ENCODE data around the gene COMMD1. TPM values are rescaled to one million over a fixed set of nuclear protein-coding genes. Genes with fewer than 3 reads are reported as not detected.

The COMMD1 gene
- total and polyA plus RNA-seq, 2 experiments from 2014 or later = 54.9 to 83.7 TPM

DNA sequence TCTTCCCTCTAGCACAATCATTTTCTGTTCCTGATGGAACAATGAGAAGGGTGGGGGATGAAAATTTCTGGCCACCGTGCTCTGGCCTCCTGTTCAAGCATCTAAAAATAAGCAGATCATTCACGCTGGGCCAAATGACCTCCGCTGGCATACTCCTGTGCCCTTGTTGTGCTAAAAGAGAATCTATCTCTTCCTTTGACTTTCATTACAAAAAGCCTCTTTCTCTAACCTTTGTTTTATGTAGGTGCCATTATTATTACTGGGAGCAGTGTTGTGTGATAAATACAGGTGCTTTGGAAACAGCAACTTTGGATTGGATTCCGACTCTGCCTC lies 245.8 kb downstream of the COMMD1 start:
- TF ChIP-seq JUNB (IDR thresholded peaks at IDR 0.05; ENCODE audit: unreplicated experiment) (no peak), NANOG (IDR thresholded peaks at IDR 0.05; ENCODE audit: borderline replicate concordance) (peak; percentile 8; the same call in 1 of the 2 replicates)
- ATAC-seq (peak; percentile 74), DNase-seq (ENCODE audit: low spot score) (no peak)
- H3K9me2 ChIP-seq (ENCODE audit: insufficient read depth) = no peaks in the 10 kb centered on the region
- peak overlapping the region; percentile 49 for H3K4me2 ChIP-seq
- H2AFZ ChIP-seq = peak overlapping the region; percentile 61
- Mint-ChIP-seq H3K27me3 (ENCODE audit: insufficient read depth, low read depth, poor library complexity) (peaks cover 7% of the 10 kb centered on the region), H3K4me1 (peaks cover 15% of the 10 kb centered on the region), H3K27ac (peak overlapping the region; percentile 31; the same call in 1 of the 2 replicates), H3K9me3 (peaks cover 8% of the 10 kb centered on the region; the same call in 2 of the 3 replicates), H3K36me3 (ENCODE audit: low read depth) (no peaks in the 10 kb centered on the region; the same call in 2 of the 3 replicates), H3K4me3 (no peak overlapping the region)
- H3K79me2 ChIP-seq (replicated peaks; ENCODE audit: insufficient read depth) = no peaks in the 10 kb centered on the region
- no peaks in the 10 kb centered on the region for H3K27me3 ChIP-seq (ENCODE audit: insufficient read depth)
- peaks cover 21% of the 10 kb centered on the region for H3K4me1 ChIP-seq (ENCODE audit: insufficient read depth)
- H3K4me3 ChIP-seq = peak overlapping the region; percentile 3; the same call in 1 of the 2 replicates
- H3K36me3 ChIP-seq (ENCODE audit: insufficient read depth) = no peaks in the 10 kb centered on the region
- H3K27ac ChIP-seq (ENCODE audit: low read depth) = peak overlapping the region; percentile 36; the same call in 1 of the 2 replicates
- H4K20me1 ChIP-seq (replicated peaks; ENCODE audit: insufficient read depth) = no peaks in the 10 kb centered on the region
- 0 out of 2 replicates have a peak, but pooled peaks cover 4% of the 10 kb centered on the region for H3F3A ChIP-seq (replicated peaks; ENCODE audit: low read depth)

DNA sequence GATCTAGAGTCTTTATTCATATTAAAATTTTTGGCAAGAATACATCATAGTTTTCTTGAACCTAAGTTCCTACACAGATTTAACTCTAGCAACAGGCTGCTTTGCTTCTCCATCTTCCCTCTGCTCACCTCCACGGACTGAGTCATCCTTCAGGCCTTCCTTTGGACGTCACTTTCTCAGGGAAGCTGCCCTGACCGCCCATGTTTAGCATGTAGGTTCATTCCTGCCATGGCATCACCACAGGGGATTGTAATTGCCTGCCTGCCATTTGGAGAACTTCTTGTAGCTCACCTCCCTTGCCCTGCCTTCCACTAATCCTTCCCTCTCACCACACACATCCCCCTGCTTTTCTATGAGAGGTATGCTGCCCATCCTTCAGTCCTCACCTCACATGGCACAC lies 246.5 kb downstream of the COMMD1 start:
- H3K27ac Mint-ChIP-seq = no peak overlapping the region; the same call in 1 of the 2 replicates
- H3K4me1 Mint-ChIP-seq = peaks cover 19% of the 10 kb centered on the region
- no peaks in the 10 kb centered on the region for H4K20me1 ChIP-seq (replicated peaks; ENCODE audit: insufficient read depth)
- no peak overlapping the region; the same call in 2 of the 3 replicates for H3K4me3 Mint-ChIP-seq
- no peaks in the 10 kb centered on the region for H3K9me2 ChIP-seq (ENCODE audit: insufficient read depth)
- 0 out of 2 replicates have a peak overlapping the region, but pooled peaks have one; percentile 49 for H3K4me2 ChIP-seq
- peaks cover 8% of the 10 kb centered on the region; the same call in 2 of the 3 replicates for H3K9me3 Mint-ChIP-seq
- H3K27ac ChIP-seq (ENCODE audit: low read depth) = peak overlapping the region; percentile 36; the same call in 1 of the 2 replicates
- no peak overlapping the region for H2AFZ ChIP-seq
- H3K4me3 ChIP-seq = no peak overlapping the region
- H3K27me3 ChIP-seq (ENCODE audit: insufficient read depth) = no peaks in the 10 kb centered on the region
- 0 out of 2 replicates have a peak, but pooled peaks cover 4% of the 10 kb centered on the region for H3F3A ChIP-seq (replicated peaks; ENCODE audit: low read depth)
- H3K79me2 ChIP-seq (replicated peaks; ENCODE audit: insufficient read depth) = no peaks in the 10 kb centered on the region
- ATAC-seq (no peak), DNase-seq (ENCODE audit: low spot score) (no peak)
- H3K36me3 Mint-ChIP-seq (ENCODE audit: low read depth) = no peaks in the 10 kb centered on the region; the same call in 2 of the 3 replicates
- H3K36me3 ChIP-seq (ENCODE audit: insufficient read depth) = no peaks in the 10 kb centered on the region
- peaks cover 25% of the 10 kb centered on the region for H3K4me1 ChIP-seq (ENCODE audit: insufficient read depth)
- H3K27me3 Mint-ChIP-seq (ENCODE audit: insufficient read depth, low read depth, poor library complexity) = peaks cover 7% of the 10 kb centered on the region
- no peak for TF ChIP-seq POLR2AphosphoS5 (IDR thresholded peaks at IDR 0.05; ENCODE audit: low read depth)
- TF ChIP-seq ZNF114 (CRISPR knock-in tag; IDR thresholded peaks at IDR 0.05) = no peak
- no peak for TF ChIP-seq EZH2phosphoT487 (IDR thresholded peaks at IDR 0.05; ENCODE audit: unreplicated experiment)
- no peak for TF ChIP-seq JUNB (IDR thresholded peaks at IDR 0.05; ENCODE audit: unreplicated experiment)
- no peak for TF ChIP-seq EZH2 (IDR thresholded peaks at IDR 0.05; ENCODE audit: low read depth, unreplicated experiment)
- TF ChIP-seq, protein P1, sequence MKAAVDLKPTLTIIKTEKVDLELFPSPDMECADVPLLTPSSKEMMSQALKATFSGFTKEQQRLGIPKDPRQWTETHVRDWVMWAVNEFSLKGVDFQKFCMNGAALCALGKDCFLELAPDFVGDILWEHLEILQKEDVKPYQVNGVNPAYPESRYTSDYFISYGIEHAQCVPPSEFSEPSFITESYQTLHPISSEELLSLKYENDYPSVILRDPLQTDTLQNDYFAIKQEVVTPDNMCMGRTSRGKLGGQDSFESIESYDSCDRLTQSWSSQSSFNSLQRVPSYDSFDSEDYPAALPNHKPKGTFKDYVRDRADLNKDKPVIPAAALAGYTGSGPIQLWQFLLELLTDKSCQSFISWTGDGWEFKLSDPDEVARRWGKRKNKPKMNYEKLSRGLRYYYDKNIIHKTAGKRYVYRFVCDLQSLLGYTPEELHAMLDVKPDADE (IDR thresholded peaks at IDR 0.05) = no peak
- TF ChIP-seq CREB1 (CRISPR knock-in tag; IDR thresholded peaks at IDR 0.05; ENCODE audit: low read depth) = no peak
- TF ChIP-seq, protein P2, sequence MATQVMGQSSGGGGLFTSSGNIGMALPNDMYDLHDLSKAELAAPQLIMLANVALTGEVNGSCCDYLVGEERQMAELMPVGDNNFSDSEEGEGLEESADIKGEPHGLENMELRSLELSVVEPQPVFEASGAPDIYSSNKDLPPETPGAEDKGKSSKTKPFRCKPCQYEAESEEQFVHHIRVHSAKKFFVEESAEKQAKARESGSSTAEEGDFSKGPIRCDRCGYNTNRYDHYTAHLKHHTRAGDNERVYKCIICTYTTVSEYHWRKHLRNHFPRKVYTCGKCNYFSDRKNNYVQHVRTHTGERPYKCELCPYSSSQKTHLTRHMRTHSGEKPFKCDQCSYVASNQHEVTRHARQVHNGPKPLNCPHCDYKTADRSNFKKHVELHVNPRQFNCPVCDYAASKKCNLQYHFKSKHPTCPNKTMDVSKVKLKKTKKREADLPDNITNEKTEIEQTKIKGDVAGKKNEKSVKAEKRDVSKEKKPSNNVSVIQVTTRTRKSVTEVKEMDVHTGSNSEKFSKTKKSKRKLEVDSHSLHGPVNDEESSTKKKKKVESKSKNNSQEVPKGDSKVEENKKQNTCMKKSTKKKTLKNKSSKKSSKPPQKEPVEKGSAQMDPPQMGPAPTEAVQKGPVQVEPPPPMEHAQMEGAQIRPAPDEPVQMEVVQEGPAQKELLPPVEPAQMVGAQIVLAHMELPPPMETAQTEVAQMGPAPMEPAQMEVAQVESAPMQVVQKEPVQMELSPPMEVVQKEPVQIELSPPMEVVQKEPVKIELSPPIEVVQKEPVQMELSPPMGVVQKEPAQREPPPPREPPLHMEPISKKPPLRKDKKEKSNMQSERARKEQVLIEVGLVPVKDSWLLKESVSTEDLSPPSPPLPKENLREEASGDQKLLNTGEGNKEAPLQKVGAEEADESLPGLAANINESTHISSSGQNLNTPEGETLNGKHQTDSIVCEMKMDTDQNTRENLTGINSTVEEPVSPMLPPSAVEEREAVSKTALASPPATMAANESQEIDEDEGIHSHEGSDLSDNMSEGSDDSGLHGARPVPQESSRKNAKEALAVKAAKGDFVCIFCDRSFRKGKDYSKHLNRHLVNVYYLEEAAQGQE (IDR thresholded peaks at IDR 0.05; ENCODE audit: unreplicated experiment) = no peak
- TF ChIP-seq, protein P3, sequence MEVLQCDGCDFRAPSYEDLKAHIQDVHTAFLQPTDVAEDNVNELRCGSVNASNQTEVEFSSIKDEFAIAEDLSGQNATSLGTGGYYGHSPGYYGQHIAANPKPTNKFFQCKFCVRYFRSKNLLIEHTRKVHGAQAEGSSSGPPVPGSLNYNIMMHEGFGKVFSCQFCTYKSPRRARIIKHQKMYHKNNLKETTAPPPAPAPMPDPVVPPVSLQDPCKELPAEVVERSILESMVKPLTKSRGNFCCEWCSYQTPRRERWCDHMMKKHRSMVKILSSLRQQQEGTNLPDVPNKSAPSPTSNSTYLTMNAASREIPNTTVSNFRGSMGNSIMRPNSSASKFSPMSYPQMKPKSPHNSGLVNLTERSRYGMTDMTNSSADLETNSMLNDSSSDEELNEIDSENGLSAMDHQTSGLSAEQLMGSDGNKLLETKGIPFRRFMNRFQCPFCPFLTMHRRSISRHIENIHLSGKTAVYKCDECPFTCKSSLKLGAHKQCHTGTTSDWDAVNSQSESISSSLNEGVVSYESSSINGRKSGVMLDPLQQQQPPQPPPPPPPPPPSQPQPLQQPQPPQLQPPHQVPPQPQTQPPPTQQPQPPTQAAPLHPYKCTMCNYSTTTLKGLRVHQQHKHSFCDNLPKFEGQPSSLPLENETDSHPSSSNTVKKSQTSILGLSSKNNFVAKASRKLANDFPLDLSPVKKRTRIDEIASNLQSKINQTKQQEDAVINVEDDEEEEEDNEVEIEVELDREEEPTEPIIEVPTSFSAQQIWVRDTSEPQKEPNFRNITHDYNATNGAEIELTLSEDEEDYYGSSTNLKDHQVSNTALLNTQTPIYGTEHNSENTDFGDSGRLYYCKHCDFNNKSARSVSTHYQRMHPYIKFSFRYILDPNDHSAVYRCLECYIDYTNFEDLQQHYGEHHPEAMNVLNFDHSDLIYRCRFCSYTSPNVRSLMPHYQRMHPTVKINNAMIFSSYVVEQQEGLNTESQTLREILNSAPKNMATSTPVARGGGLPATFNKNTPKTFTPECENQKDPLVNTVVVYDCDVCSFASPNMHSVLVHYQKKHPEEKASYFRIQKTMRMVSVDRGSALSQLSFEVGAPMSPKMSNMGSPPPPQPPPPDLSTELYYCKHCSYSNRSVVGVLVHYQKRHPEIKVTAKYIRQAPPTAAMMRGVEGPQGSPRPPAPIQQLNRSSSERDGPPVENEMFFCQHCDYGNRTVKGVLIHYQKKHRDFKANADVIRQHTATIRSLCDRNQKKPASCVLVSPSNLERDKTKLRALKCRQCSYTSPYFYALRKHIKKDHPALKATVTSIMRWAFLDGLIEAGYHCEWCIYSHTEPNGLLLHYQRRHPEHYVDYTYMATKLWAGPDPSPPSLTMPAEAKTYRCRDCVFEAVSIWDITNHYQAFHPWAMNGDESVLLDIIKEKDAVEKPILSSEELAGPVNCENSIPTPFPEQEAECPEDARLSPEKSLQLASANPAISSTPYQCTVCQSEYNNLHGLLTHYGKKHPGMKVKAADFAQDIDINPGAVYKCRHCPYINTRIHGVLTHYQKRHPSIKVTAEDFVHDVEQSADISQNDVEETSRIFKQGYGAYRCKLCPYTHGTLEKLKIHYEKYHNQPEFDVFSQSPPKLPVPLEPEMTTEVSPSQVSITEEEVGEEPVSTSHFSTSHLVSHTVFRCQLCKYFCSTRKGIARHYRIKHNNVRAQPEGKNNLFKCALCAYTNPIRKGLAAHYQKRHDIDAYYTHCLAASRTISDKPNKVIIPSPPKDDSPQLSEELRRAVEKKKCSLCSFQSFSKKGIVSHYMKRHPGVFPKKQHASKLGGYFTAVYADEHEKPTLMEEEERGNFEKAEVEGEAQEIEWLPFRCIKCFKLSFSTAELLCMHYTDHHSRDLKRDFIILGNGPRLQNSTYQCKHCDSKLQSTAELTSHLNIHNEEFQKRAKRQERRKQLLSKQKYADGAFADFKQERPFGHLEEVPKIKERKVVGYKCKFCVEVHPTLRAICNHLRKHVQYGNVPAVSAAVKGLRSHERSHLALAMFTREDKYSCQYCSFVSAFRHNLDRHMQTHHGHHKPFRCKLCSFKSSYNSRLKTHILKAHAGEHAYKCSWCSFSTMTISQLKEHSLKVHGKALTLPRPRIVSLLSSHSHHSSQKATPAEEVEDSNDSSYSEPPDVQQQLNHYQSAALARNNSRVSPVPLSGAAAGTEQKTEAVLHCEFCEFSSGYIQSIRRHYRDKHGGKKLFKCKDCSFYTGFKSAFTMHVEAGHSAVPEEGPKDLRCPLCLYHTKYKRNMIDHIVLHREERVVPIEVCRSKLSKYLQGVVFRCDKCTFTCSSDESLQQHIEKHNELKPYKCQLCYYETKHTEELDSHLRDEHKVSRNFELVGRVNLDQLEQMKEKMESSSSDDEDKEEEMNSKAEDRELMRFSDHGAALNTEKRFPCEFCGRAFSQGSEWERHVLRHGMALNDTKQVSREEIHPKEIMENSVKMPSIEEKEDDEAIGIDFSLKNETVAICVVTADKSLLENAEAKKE (CRISPR knock-in tag; IDR thresholded peaks at IDR 0.05) = no peak
- TF ChIP-seq STAT1 (IDR thresholded peaks at IDR 0.05; ENCODE audit: unreplicated experiment) = no peak
- no peak for TF ChIP-seq ZNF331 (CRISPR knock-in tag; IDR thresholded peaks at IDR 0.05; ENCODE audit: low read depth)

All from GM23338 (cell line).